GM18505 (cell line): ENCODE data around the gene SYN1.
"Not testable (repeated sequence)": the region's sequence is repeated elsewhere in the genome, so short reads cannot be mapped to it uniquely, and the experiment has no call there.

ENCODE experiments used
- ATAC-seq: cut with Tn5 transposase; IDR thresholded peaks from one replicate; pipeline ENCODE4 v1.9.1; 2021; ENCODE audit not compliant: unreplicated experiment
- POLR2A ChIP-seq: IDR thresholded peaks from 4 replicates; pipeline ENCODE4 v1.6.1; 2011; ENCODE audit warnings: borderline replicate concordance; ENCODE audit not compliant: insufficient read depth, insufficient read length; ENCODE audit errors: extremely low read depth

The SYN1 gene

GRCh38 chrX:47605024-47605423, 14.6 kb downstream of the SYN1 start:
- TF ChIP-seq POLR2A = no peak
- ATAC-seq = no peak

GRCh38 chrX:47603125-47603524, 16.5 kb downstream of the SYN1 start:
- ATAC-seq = not testable (repeated sequence)

- TF ChIP-seq POLR2A = no peak
These were observed 22.4 kb downstream of the SYN1 start for GRCh38 chrX:47597222-47597621.

GRCh38 chrX:47596256-47596655, 23.4 kb downstream of the SYN1 start:
- no peak for ATAC-seq
- TF ChIP-seq POLR2A = no peak

More at GRCh38 chrX:47597222-47597621, 22.4 kb downstream of the SYN1 start:
- no peak for ATAC-seq

- TF ChIP-seq POLR2A = no peak
- ATAC-seq = no peak
These were observed 23.9 kb downstream of the SYN1 start for GRCh38 chrX:47595716-47596251.

GRCh38 chrX:47593522-47593921, 26.1 kb downstream of the SYN1 start:
- no peak for TF ChIP-seq POLR2A
- no peak for ATAC-seq

GRCh38 chrX:47590984-47591383, 28.7 kb downstream of the SYN1 start:
- ATAC-seq = no peak

GRCh38 chrX:47587906-47588735, 31.5 kb downstream of the SYN1 start:
- ATAC-seq = no peak
- no peak for TF ChIP-seq POLR2A

More at GRCh38 chrX:47590984-47591383, 28.7 kb downstream of the SYN1 start:
- TF ChIP-seq POLR2A = no peak

- no peak for ATAC-seq
- TF ChIP-seq POLR2A = no peak
These were observed 32.4 kb downstream of the SYN1 start for GRCh38 chrX:47587091-47587891.

GRCh38 chrX:47586043-47586787, 33.4 kb downstream of the SYN1 start:
- TF ChIP-seq POLR2A = no peak
- ATAC-seq = no peak

GRCh38 chrX:47585273-47585672, 34.4 kb downstream of the SYN1 start:
- no peak for TF ChIP-seq POLR2A
- ATAC-seq = no peak

- no peak for TF ChIP-seq POLR2A
- no peak for ATAC-seq
These were observed 34.9 kb downstream of the SYN1 start for GRCh38 chrX:47584714-47585113.

- TF ChIP-seq POLR2A = no peak
- ATAC-seq = no peak
These were observed 36.3 kb downstream of the SYN1 start for GRCh38 chrX:47583240-47583861.
